SJSA1 (cell line): ENCODE data around the gene LRRC15. TPM values are rescaled to one million over a fixed set of nuclear protein-coding genes. Genes with fewer than 3 reads are reported as not detected.

Experiments
- DNase-seq, 2 experiments: peaks; one replicate each; pipeline ENCODE4 v3.0.0-alpha.2; 2015 to 2020; ENCODE audit warnings: low spot score in 2 of 2, low read depth in 1 of 2
- H3K27ac ChIP-seq: fragments of 250-450 bp; sonication (Bioruptor Pico); 2 replicates; pipeline ENCODE4 v1.5.1; 2020; ENCODE audit warnings: mild to moderate bottlenecking, moderate library complexity
- H3K27me3 ChIP-seq: fragments of 250-450 bp; sonication (Bioruptor Pico); replicated peaks from 2 replicates; pipeline ENCODE4 v1.5.1; 2020; ENCODE audit warnings: mild to moderate bottlenecking, moderate library complexity
- H3K36me3 ChIP-seq: fragments of 250-450 bp; sonication (Bioruptor Pico); 2 replicates; pipeline ENCODE4 v1.5.1; 2020; ENCODE audit warnings: mild to moderate bottlenecking
- H3K4me1 ChIP-seq: fragments of 250-450 bp; sonication (Bioruptor Pico); replicated peaks from 2 replicates; pipeline ENCODE4 v1.6.1; 2021; ENCODE audit warnings: mild to moderate bottlenecking
- H3K4me3 ChIP-seq: fragments of 250-450 bp; sonication (Bioruptor Pico); 2 replicates; pipeline ENCODE4 v1.5.1; 2020; ENCODE audit warnings: mild to moderate bottlenecking
- H3K9me3 ChIP-seq: fragments of 250-450 bp; sonication (Bioruptor Pico); replicated peaks from 2 replicates; pipeline ENCODE4 v1.5.1; 2020; ENCODE audit warnings: mild to moderate bottlenecking
- total RNA-seq: library from RNA; depleted of rRNA; stranded (reverse); fragments of >200 nt; shearing (Covaris generic); gene quantifications from 2 replicates; pipeline ENCODE4 v1.2.3, GENCODE V29; 2014; rRNA removed

Gene LRRC15
- total RNA-seq, 1 experiment from 2014 or later: 4.9 TPM

- H3K4me1 ChIP-seq: peaks cover 4% of the 10 kb centered on the region; the same call in 1 of the 2 replicates
- no peaks in the 10 kb centered on the region for H3K9me3 ChIP-seq
- H3K4me3 ChIP-seq: no peak overlapping the region
- no peaks in the 10 kb centered on the region for H3K27me3 ChIP-seq
- DNase-seq: no peak
- no peaks in the 10 kb centered on the region for H3K36me3 ChIP-seq
- no peak overlapping the region for H3K27ac ChIP-seq
Observed at GRCh38 chr3:194308601-194309449, 60.7 kb downstream of the LRRC15 start.

GRCh38 chr3:194307849-194308248 is 61.7 kb downstream of the LRRC15 start:
- H3K27me3 ChIP-seq: no peaks in the 10 kb centered on the region

GRCh38 chr3:194306771-194307640 is 62.5 kb downstream of the LRRC15 start:
- DNase-seq: no peak
- no peaks in the 10 kb centered on the region for H3K36me3 ChIP-seq

More at GRCh38 chr3:194307849-194308248, 61.7 kb downstream of the LRRC15 start:
- Histone ChIP-seq H3K36me3 (no peaks in the 10 kb centered on the region), H3K4me3 (no peak overlapping the region), H3K4me1 (peaks cover 2% of the 10 kb centered on the region; the same call in 1 of the 2 replicates), H3K9me3 (no peaks in the 10 kb centered on the region), H3K27ac (no peak overlapping the region)
- no peak for DNase-seq

GRCh38 chr3:194306109-194306686 is 63.3 kb downstream of the LRRC15 start:
- no peak overlapping the region for H3K4me3 ChIP-seq
- no peak overlapping the region for H3K27ac ChIP-seq
- H3K36me3 ChIP-seq: no peaks in the 10 kb centered on the region
- H3K9me3 ChIP-seq: no peaks in the 10 kb centered on the region
- H3K4me1 ChIP-seq: no peaks in the 10 kb centered on the region
- no peaks in the 10 kb centered on the region for H3K27me3 ChIP-seq
- DNase-seq: no peak

More at GRCh38 chr3:194306771-194307640, 62.5 kb downstream of the LRRC15 start:
- no peak overlapping the region for H3K27ac ChIP-seq
- no peaks in the 10 kb centered on the region for H3K4me1 ChIP-seq
- H3K9me3 ChIP-seq: no peaks in the 10 kb centered on the region
- no peaks in the 10 kb centered on the region for H3K27me3 ChIP-seq
- no peak overlapping the region for H3K4me3 ChIP-seq

- H3K4me1 ChIP-seq: no peaks in the 10 kb centered on the region
- H3K36me3 ChIP-seq: no peaks in the 10 kb centered on the region
- H3K9me3 ChIP-seq: no peaks in the 10 kb centered on the region
- H3K4me3 ChIP-seq: no peak overlapping the region
- H3K27me3 ChIP-seq: no peaks in the 10 kb centered on the region
- no peak for DNase-seq
- no peak overlapping the region for H3K27ac ChIP-seq
Observed at GRCh38 chr3:194305356-194306108, 64.0 kb downstream of the LRRC15 start.

Other genes with a start within 250 kb of the LRRC15 start
- 39.2 and 44.1 TPM in 2 replicates for gene HES1, start 233.6 kb downstream of the LRRC15 start, total RNA-seq
- not detected in 2 replicates for gene CPN2, start 18.4 kb downstream of the LRRC15 start, total RNA-seq
- not detected in 2 replicates for gene GP5, start 29.5 kb upstream of the LRRC15 start, total RNA-seq
- 119 and 135 TPM in 2 replicates for gene ATP13A3, start 117.3 kb upstream of the LRRC15 start, total RNA-seq